ENCODE results near the gene TRABD2B.

TRABD2B gene

GRCh38 chr1:47823040-47823808 is 174.0 kb downstream of the TRABD2B start:
- TF ChIP-seq POLR2AphosphoS5 (IDR thresholded peaks at IDR 0.05; ENCODE audit: low read depth, low read length) (no peak), FOXP2 (optimal IDR thresholded peaks at IDR 0.05; ENCODE audit: borderline replicate concordance, extremely low read depth, extremely low read length, insufficient read depth) (no peak), SIN3A (IDR thresholded peaks at IDR 0.05; ENCODE audit: borderline replicate concordance, insufficient read depth, low read length) (no peak), REST (IDR thresholded peaks at IDR 0.05; ENCODE audit: insufficient read depth in 1 of 2, low read depth in 2 of 2, low read length in 2 of 2) (no peak), TAF1 (IDR thresholded peaks at IDR 0.05; ENCODE audit: borderline replicate concordance, insufficient read depth, low read length) (no peak)

GRCh38 chr1:47821760-47822159 is 175.4 kb downstream of the TRABD2B start:
- no peak for TF ChIP-seq SIN3A (IDR thresholded peaks at IDR 0.05; ENCODE audit: borderline replicate concordance, insufficient read depth, low read length)
- no peak for TF ChIP-seq FOXP2 (optimal IDR thresholded peaks at IDR 0.05; ENCODE audit: borderline replicate concordance, extremely low read depth, extremely low read length, insufficient read depth)
- no peak for TF ChIP-seq POLR2AphosphoS5 (IDR thresholded peaks at IDR 0.05; ENCODE audit: low read depth, low read length)
- no peak for TF ChIP-seq TAF1 (IDR thresholded peaks at IDR 0.05; ENCODE audit: borderline replicate concordance, insufficient read depth, low read length)

GRCh38 chr1:47819574-47819888 is 177.7 kb downstream of the TRABD2B start:
- TF ChIP-seq FOXP2 (optimal IDR thresholded peaks at IDR 0.05; ENCODE audit: borderline replicate concordance, extremely low read depth, extremely low read length, insufficient read depth) (no peak), REST (IDR thresholded peaks at IDR 0.05; ENCODE audit: insufficient read depth in 1 of 2, low read depth in 2 of 2, low read length in 2 of 2) (no peak), SIN3A (IDR thresholded peaks at IDR 0.05; ENCODE audit: borderline replicate concordance, insufficient read depth, low read length) (no peak), TAF1 (IDR thresholded peaks at IDR 0.05; ENCODE audit: borderline replicate concordance, insufficient read depth, low read length) (no peak), POLR2AphosphoS5 (IDR thresholded peaks at IDR 0.05; ENCODE audit: low read depth, low read length) (no peak)

- TF ChIP-seq FOXP2 (optimal IDR thresholded peaks at IDR 0.05; ENCODE audit: borderline replicate concordance, extremely low read depth, extremely low read length, insufficient read depth) (no peak), POLR2AphosphoS5 (IDR thresholded peaks at IDR 0.05; ENCODE audit: low read depth, low read length) (no peak), TAF1 (IDR thresholded peaks at IDR 0.05; ENCODE audit: borderline replicate concordance, insufficient read depth, low read length) (no peak), SIN3A (IDR thresholded peaks at IDR 0.05; ENCODE audit: borderline replicate concordance, insufficient read depth, low read length) (no peak), REST (IDR thresholded peaks at IDR 0.05; ENCODE audit: insufficient read depth in 1 of 2, low read depth in 2 of 2, low read length in 2 of 2) (no peak)
Measured at GRCh38 chr1:47818682-47819573, 178.3 kb downstream of the TRABD2B start.

GRCh38 chr1:47817861-47818260 is 179.3 kb downstream of the TRABD2B start:
- no peak for TF ChIP-seq TAF1 (IDR thresholded peaks at IDR 0.05; ENCODE audit: borderline replicate concordance, insufficient read depth, low read length)
- TF ChIP-seq POLR2AphosphoS5 (IDR thresholded peaks at IDR 0.05; ENCODE audit: low read depth, low read length): no peak
- no peak for TF ChIP-seq REST (IDR thresholded peaks at IDR 0.05; ENCODE audit: insufficient read depth in 1 of 2, low read depth in 2 of 2, low read length in 2 of 2)
- TF ChIP-seq FOXP2 (optimal IDR thresholded peaks at IDR 0.05; ENCODE audit: borderline replicate concordance, extremely low read depth, extremely low read length, insufficient read depth): no peak
- no peak for TF ChIP-seq SIN3A (IDR thresholded peaks at IDR 0.05; ENCODE audit: borderline replicate concordance, insufficient read depth, low read length)

Measured in PFSK-1 (cell line).